ENCODE data around the gene CFB. TPM values are rescaled to one million over a fixed set of nuclear protein-coding genes. Genes with fewer than 3 reads are reported as not detected.

The CFB gene
- total RNA-seq, 1 experiment from 2014 or later = 0.31 TPM

DNA sequence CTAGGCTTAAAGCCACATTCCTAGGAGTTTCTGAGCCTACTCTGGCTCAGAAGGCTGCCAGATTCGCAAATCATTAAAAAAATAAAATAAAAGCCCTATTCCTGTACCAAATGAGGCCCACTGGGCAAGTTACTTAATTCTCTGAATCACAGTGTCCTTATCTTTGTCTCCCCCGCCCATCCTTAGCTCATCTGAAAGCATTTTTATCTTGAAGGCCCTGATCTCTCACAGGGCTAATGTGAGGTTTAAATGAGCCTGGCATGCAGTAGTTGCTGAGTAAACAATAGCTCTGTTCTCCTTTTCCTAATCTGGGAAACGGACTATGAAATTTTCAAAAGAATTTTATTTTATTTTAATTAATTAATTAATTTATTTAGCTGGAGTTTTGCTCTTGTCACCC is 41.9 kb upstream of the CFB start:
- no CpG with 5 or more reads among the region's 3 CpGs for WGBS (ENCODE audit: extremely low coverage, insufficient read length, low lambda C conversion rate)
- H4K91ac ChIP-seq (ENCODE audit: insufficient read length, low read depth, low read length) = no peak overlapping the region
- H3K79me2 ChIP-seq (ENCODE audit: insufficient read depth, low read length) = no peaks in the 10 kb centered on the region
- H2BK20ac ChIP-seq (ENCODE audit: low read depth, low read length, poor library complexity, severe bottlenecking) = no peak overlapping the region
- H3K23ac ChIP-seq (ENCODE audit: insufficient read length, low read depth, low read length) = no peak overlapping the region
- H3K4me2 ChIP-seq (ENCODE audit: insufficient read depth, insufficient read length, low read length) = no peak overlapping the region
- H3K4me1 ChIP-seq (ENCODE audit: insufficient read depth, low read length) = no peaks in the 10 kb centered on the region; the same call in 1 of the 2 replicates
- no peak overlapping the region for H3K14ac ChIP-seq (ENCODE audit: insufficient read depth, low read length)
- Mint-ChIP-seq H3K36me3 (ENCODE audit: insufficient read depth in 1 of 3, low read depth in 3 of 3) (peaks cover 2 to 11% (median 11%) of the 10 kb centered on the region in 3 experiments; a peak in 6 of 7 replicates), H3K27me3 (ENCODE audit: low read depth) (no peaks in the 10 kb centered on the region; the same call in none of the 2 replicates), H3K9me3 (no peaks in the 10 kb centered on the region; a peak in 1 of 5 replicates), H3K4me3 (no peak overlapping the region), H3K4me1 (peaks cover 22 to 40% of the 10 kb centered on the region in 2 experiments), H3K27ac (no peak overlapping the region)
- no peaks in the 10 kb centered on the region for H3K23me2 ChIP-seq (ENCODE audit: insufficient read length, low read depth, low read length, poor library complexity, severe bottlenecking)
- no peaks in the 10 kb centered on the region for H3K79me1 ChIP-seq (ENCODE audit: insufficient read depth, low read depth, low read length, poor library complexity, severe bottlenecking)
- H4K8ac ChIP-seq (replicated peaks; ENCODE audit: insufficient read length, low read depth, low read length) = no peak overlapping the region
- no peak overlapping the region for H2AFZ ChIP-seq (ENCODE audit: low read length)
- H2AK5ac ChIP-seq (ENCODE audit: insufficient read length, low read length) = no peak overlapping the region
- H3K27ac ChIP-seq (ENCODE audit: insufficient read length, low read depth, low read length) = no peak overlapping the region
- no peaks in the 10 kb centered on the region for H3K27me3 ChIP-seq (ENCODE audit: insufficient read depth, low read length)
- TF ChIP-seq, protein P1, sequence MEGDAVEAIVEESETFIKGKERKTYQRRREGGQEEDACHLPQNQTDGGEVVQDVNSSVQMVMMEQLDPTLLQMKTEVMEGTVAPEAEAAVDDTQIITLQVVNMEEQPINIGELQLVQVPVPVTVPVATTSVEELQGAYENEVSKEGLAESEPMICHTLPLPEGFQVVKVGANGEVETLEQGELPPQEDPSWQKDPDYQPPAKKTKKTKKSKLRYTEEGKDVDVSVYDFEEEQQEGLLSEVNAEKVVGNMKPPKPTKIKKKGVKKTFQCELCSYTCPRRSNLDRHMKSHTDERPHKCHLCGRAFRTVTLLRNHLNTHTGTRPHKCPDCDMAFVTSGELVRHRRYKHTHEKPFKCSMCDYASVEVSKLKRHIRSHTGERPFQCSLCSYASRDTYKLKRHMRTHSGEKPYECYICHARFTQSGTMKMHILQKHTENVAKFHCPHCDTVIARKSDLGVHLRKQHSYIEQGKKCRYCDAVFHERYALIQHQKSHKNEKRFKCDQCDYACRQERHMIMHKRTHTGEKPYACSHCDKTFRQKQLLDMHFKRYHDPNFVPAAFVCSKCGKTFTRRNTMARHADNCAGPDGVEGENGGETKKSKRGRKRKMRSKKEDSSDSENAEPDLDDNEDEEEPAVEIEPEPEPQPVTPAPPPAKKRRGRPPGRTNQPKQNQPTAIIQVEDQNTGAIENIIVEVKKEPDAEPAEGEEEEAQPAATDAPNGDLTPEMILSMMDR (conservative IDR thresholded peaks at IDR 0.05) = no peak
- no peak overlapping the region for H2BK15ac ChIP-seq (ENCODE audit: low read depth, low read length)
- H4K5ac ChIP-seq (ENCODE audit: insufficient read length, low read depth, low read length) = no peak overlapping the region
- no peak overlapping the region for H2BK5ac ChIP-seq (ENCODE audit: insufficient read length, low read length)
- no peak overlapping the region for H3K4ac ChIP-seq (ENCODE audit: low read depth, low read length)
- H3K9ac ChIP-seq (ENCODE audit: extremely low read depth, insufficient read length, low read length) = no peak overlapping the region
- H4K20me1 ChIP-seq (ENCODE audit: control insufficient read depth, insufficient read depth, insufficient read length) = no peaks in the 10 kb centered on the region
- no peak for DNase-seq
- no peak overlapping the region for H3K56ac ChIP-seq (ENCODE audit: insufficient read length, low read depth, low read length)
- H3K18ac ChIP-seq (ENCODE audit: insufficient read length, low read depth, low read length) = no peak overlapping the region
- no peak overlapping the region for H2BK12ac ChIP-seq (ENCODE audit: insufficient read length, low read depth, low read length)
- H3K9me3 ChIP-seq (ENCODE audit: control insufficient read depth, low read depth, low read length) = no peaks in the 10 kb centered on the region
- no peak overlapping the region for H3T11ph ChIP-seq (ENCODE audit: low read length)
- no peak overlapping the region for H2BK120ac ChIP-seq (ENCODE audit: low read depth, low read length, poor library complexity, severe bottlenecking)
